ELF-1 (cell line): ENCODE measurements around the gene DNAH8.

ENCODE experiments used
- DNase-seq: peaks from one replicate; pipeline ENCODE4 v3.0.0-alpha.2; 2016; ENCODE audit warnings: low read depth, low spot score

The DNAH8 gene

DNA sequence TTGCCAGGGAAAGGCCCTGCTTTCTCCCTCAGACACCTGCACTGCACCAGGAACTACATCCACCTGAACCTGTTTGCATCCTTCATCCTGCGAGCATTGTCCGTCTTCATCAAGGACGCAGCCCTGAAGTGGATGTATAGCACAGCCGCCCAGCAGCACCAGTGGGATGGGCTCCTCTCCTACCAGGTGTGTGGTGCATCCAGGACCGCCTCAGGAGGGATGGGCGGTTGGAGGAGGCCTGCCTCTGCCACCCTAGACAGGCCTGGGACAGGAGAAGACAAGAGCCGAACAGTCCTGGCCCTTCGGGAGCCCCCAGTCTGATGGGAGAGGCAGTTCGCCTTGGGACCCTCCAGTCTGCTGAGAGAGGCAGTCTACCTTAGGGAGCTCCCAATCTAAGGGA, 357.7 kb downstream of the DNAH8 start:
- DNase-seq, result no peak

DNA sequence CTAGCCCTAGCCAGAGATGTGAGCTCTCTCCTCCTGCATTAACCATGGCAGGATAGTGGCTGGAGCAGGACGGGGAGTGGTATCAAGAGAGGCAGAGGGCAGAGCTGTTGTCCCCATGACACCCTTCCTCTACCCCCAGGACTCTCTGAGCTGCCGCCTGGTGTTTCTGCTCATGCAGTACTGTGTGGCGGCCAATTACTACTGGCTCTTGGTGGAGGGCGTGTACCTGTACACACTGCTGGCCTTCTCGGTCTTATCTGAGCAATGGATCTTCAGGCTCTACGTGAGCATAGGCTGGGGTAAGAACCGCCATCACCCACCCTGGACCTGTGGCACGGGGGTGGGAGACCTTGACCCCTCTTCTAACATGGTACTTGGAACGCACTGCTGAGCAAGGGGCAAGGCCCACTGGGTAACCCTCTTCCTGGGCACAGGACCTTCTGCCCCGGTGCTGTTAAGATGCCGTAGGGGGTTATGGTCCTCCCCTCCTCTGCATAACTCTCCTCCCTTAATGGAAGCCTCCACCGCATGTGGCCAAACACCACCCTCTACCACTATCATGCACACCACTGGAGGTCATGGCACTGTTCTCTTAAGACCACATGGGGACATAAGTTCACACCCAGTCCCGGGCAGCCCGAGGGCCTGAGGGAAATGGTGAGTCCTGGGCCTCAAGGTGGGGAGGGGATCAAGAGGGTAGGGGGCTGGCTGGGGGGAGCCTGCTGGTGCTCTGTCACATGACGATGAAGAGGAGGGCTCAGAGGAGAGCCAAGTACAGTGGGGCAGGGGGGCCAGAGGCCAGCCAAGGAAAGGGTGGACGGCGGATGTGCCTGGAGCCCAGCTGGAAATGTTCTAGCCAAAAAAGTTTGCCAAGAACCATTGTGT, 358.6 kb downstream of the DNAH8 start:
- DNase-seq, result no peak

DNA sequence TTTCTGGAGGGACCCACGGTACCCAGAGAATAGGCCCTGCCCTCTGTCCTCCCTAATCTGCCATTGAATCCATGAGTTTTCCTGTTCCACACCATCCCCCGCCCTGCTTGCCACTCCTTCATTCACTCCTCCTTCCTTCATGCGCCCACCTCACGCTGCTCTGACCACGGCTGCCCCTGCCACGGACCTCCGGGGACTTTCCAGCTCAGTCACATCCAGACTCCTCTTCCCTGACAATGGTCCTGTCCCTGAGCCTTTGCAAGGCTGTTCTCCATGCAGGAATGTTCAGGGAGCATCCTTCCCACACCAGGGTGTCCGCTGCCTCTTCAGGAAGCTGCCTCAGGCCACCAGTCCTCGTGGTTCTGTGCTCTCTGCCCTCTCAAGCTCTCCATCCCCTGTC, 359.4 kb downstream of the DNAH8 start:
- no peak for DNase-seq

GRCh38 chr6:39075010-39075686, 360.0 kb downstream of the DNAH8 start:
- DNase-seq, result no peak

GRCh38 chr6:39075807-39076622, 360.9 kb downstream of the DNAH8 start:
- DNase-seq, result no peak

- DNase-seq, result no peak
These were observed 361.8 kb downstream of the DNAH8 start for GRCh38 chr6:39076623-39077535.

DNA sequence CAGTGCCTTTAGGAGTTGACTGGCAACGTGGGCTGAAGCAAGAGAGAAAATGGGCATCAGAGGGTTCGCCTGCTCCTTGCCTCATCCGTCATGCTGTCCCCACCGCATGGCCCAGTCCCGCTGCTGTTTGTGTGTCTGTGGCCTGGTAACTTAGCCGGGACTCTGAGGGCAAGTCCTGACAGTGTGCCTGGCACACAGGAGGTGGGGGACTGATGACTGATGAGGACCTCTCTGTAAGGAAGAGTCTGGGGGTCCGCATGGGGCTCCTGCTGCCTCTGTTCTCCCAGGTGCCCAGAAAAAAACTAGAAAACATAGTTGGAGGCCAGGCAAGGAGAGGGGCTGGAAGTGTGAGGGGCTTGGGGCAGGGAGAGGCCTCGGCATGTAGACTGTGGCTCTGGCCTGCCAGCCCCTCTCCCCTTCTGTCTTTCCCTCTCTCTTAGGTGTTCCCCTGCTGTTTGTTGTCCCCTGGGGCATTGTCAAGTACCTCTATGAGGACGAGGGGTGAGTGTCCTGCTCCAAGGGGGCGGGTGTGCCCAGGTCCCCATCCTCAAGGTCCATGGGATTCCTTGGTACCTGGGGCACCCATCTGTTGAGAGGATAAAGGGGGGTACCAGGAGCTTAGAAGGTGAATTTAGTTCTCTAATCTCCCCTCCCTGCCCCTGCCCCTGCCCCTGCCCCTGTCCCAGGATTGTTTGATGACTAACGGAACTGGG, 362.9 kb downstream of the DNAH8 start:
- no peak for DNase-seq

DNA sequence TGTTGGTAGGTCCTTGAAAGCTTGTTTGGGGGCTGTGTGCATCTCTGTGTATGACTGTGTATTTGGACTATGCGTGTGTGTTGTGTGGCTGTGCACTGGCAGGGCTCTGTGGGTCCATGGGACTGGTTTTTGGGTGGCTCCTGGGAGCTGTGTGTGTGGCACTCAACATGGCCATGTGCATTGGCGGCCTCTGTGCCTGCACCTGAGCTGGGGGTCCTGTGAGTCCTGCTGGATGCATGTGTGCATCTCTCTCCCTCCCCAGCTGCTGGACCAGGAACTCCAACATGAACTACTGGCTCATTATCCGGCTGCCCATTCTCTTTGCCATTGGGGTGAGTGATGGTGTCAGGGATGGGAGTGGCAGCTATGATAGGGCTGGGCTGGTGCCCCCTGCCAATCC, 363.6 kb downstream of the DNAH8 start:
- no peak for DNase-seq

GRCh38 chr6:39079197-39080125, 364.4 kb downstream of the DNAH8 start:
- no peak for DNase-seq
